ENCODE data around the gene SIGLEC8. TPM values are rescaled to one million over a fixed set of nuclear protein-coding genes. Genes with fewer than 3 reads are reported as not detected.
"Not testable (repeated sequence)": the region's sequence is repeated elsewhere in the genome, so short reads cannot be mapped to it uniquely, and the experiment has no call there.

SIGLEC8 gene
- polyA plus RNA-seq, 4 donors: 0.05 to 0.08 TPM; not detected in 2

GRCh38 chr19:51448411-51449016, 9.7 kb downstream of the SIGLEC8 start:
- DNase-seq (ENCODE audit: low read depth in 4 of 4, low spot score in 3 of 4): no peak

GRCh38 chr19:51448011-51448410, 10.2 kb downstream of the SIGLEC8 start:
- DNase-seq (ENCODE audit: low read depth in 4 of 4, low spot score in 3 of 4): no peak

GRCh38 chr19:51447510-51447909, 10.7 kb downstream of the SIGLEC8 start:
- not testable (repeated sequence) for DNase-seq (ENCODE audit: low read depth in 4 of 4, low spot score in 3 of 4)

GRCh38 chr19:51441410-51442390, 16.6 kb downstream of the SIGLEC8 start:
- DNase-seq (ENCODE audit: low read depth in 4 of 4, low spot score in 3 of 4): no peak

- no peak for DNase-seq (ENCODE audit: low read depth in 4 of 4, low spot score in 3 of 4)
These were observed 17.3 kb downstream of the SIGLEC8 start for GRCh38 chr19:51440846-51441409.

- DNase-seq (ENCODE audit: low read depth in 4 of 4, low spot score in 3 of 4): no peak
These were observed 18.2 kb downstream of the SIGLEC8 start for GRCh38 chr19:51440052-51440451.

GRCh38 chr19:51439021-51439465, 19.2 kb downstream of the SIGLEC8 start:
- no peak for DNase-seq (ENCODE audit: low read depth in 4 of 4, low spot score in 3 of 4)

- no peak for DNase-seq (ENCODE audit: low read depth in 4 of 4, low spot score in 3 of 4)
These were observed 23.8 kb downstream of the SIGLEC8 start for GRCh38 chr19:51434456-51434855.

GRCh38 chr19:51433043-51433442, 25.2 kb downstream of the SIGLEC8 start:
- no peak for DNase-seq (ENCODE audit: low read depth in 4 of 4, low spot score in 3 of 4)

GRCh38 chr19:51431124-51431523, 27.1 kb downstream of the SIGLEC8 start:
- DNase-seq (ENCODE audit: low read depth in 4 of 4, low spot score in 3 of 4): no peak

GRCh38 chr19:51430221-51430620, 28.0 kb downstream of the SIGLEC8 start:
- DNase-seq (ENCODE audit: low read depth in 4 of 4, low spot score in 3 of 4): no peak

GRCh38 chr19:51427201-51427600, 31.1 kb downstream of the SIGLEC8 start:
- no peak for DNase-seq (ENCODE audit: low read depth in 4 of 4, low spot score in 3 of 4)

- DNase-seq (ENCODE audit: low read depth in 4 of 4, low spot score in 3 of 4): peak; percentile 71 to 75 (median 73)
These were observed 36.2 kb downstream of the SIGLEC8 start for GRCh38 chr19:51422053-51422448.

GRCh38 chr19:51421229-51422052, 36.8 kb downstream of the SIGLEC8 start:
- DNase-seq (ENCODE audit: low read depth in 4 of 4, low spot score in 3 of 4): no peak

- not testable (repeated sequence) for DNase-seq (ENCODE audit: low read depth in 4 of 4, low spot score in 3 of 4)
These were observed 37.7 kb downstream of the SIGLEC8 start for GRCh38 chr19:51420511-51420910.

GRCh38 chr19:51418707-51419106, 39.5 kb downstream of the SIGLEC8 start:
- DNase-seq (ENCODE audit: low read depth in 4 of 4, low spot score in 3 of 4): no peak

- DNase-seq (ENCODE audit: low read depth in 4 of 4, low spot score in 3 of 4): no peak
These were observed 40.5 kb downstream of the SIGLEC8 start for GRCh38 chr19:51417810-51418157.

GRCh38 chr19:51417107-51417809, 41.0 kb downstream of the SIGLEC8 start, which contains the start of gene SIGLEC10:
TSS of gene SIGLEC10 (minus strand) at chr19:51417642. CDS start at chr19:51417581, 61 bp downstream.
- no peak for DNase-seq (ENCODE audit: low read depth in 4 of 4, low spot score in 3 of 4)

- DNase-seq (ENCODE audit: low read depth in 4 of 4, low spot score in 3 of 4): not testable (repeated sequence)
These were observed 41.8 kb downstream of the SIGLEC8 start for GRCh38 chr19:51416422-51416821.

- DNase-seq (ENCODE audit: low read depth in 4 of 4, low spot score in 3 of 4): no peak
These were observed 43.1 kb downstream of the SIGLEC8 start for GRCh38 chr19:51415187-51415586.

Measured in right renal pelvis (tissue), 4 donors.